GM06990 (cell line): ENCODE measurements around the gene CNNM2.

Experiments
- DNase-seq: peaks from one replicate; pipeline ENCODE4 v3.0.0-alpha.2; 2011; ENCODE audit not compliant: insufficient read length; ENCODE audit errors: extremely low read depth
- H3K27me3 ChIP-seq: replicated peaks from 2 replicates; pipeline ENCODE4 v1.6.0; 2011; ENCODE audit warnings: low read length; ENCODE audit not compliant: control insufficient read depth, insufficient read depth
- H3K36me3 ChIP-seq: 2 replicates; pipeline ENCODE4 v1.5.1; 2011; ENCODE audit warnings: low read length; ENCODE audit not compliant: control insufficient read depth, insufficient read depth
- H3K4me3 ChIP-seq: replicated peaks from 2 replicates; pipeline ENCODE4 v1.5.1; 2011; ENCODE audit warnings: low read depth, mild to moderate bottlenecking, control low read depth, low read length
- CTCF ChIP-seq: IDR thresholded peaks from 2 replicates; pipeline ENCODE4 v1.5.1; 2011; ENCODE audit warnings: low read length, control low read depth, mild to moderate bottlenecking, inconsistent platforms; ENCODE audit not compliant: insufficient read depth, poor library complexity, severe bottlenecking

CNNM2 gene

GRCh38 chr10:102876747-102877153, 41.3 kb upstream of the CNNM2 start:
- no peak for TF ChIP-seq CTCF
- no peak for DNase-seq
- no peaks in the 10 kb centered on the region for H3K36me3 ChIP-seq
- no peak overlapping the region for H3K4me3 ChIP-seq
- H3K27me3 ChIP-seq: no peaks in the 10 kb centered on the region

GRCh38 chr10:102878629-102879028, 39.5 kb upstream of the CNNM2 start:
- H3K4me3 ChIP-seq: no peak overlapping the region
- no peak for DNase-seq
- no peaks in the 10 kb centered on the region for H3K27me3 ChIP-seq
- no peaks in the 10 kb centered on the region for H3K36me3 ChIP-seq
- no peak for TF ChIP-seq CTCF

GRCh38 chr10:102880256-102880655, 37.8 kb upstream of the CNNM2 start:
- H3K4me3 ChIP-seq: no peak overlapping the region
- H3K36me3 ChIP-seq: no peaks in the 10 kb centered on the region
- H3K27me3 ChIP-seq: no peaks in the 10 kb centered on the region
- TF ChIP-seq CTCF: no peak
- no peak for DNase-seq

- no peak for DNase-seq
- TF ChIP-seq CTCF: no peak
- Histone ChIP-seq H3K4me3 (no peak overlapping the region), H3K36me3 (no peaks in the 10 kb centered on the region), H3K27me3 (no peaks in the 10 kb centered on the region)
Measured at GRCh38 chr10:102888048-102888447, 30.0 kb upstream of the CNNM2 start.

GRCh38 chr10:102894466-102895213, 23.5 kb upstream of the CNNM2 start:
- no peaks in the 10 kb centered on the region for H3K36me3 ChIP-seq
- H3K4me3 ChIP-seq: no peak overlapping the region
- no peak for TF ChIP-seq CTCF
- DNase-seq: no peak
- no peaks in the 10 kb centered on the region for H3K27me3 ChIP-seq

- no peak overlapping the region for H3K4me3 ChIP-seq
- H3K36me3 ChIP-seq: no peaks in the 10 kb centered on the region
- DNase-seq: no peak
- no peaks in the 10 kb centered on the region for H3K27me3 ChIP-seq
- no peak for TF ChIP-seq CTCF
Measured at GRCh38 chr10:102900006-102900405, 18.1 kb upstream of the CNNM2 start.
